ENCODE data around the gene GGA1.

DNA sequence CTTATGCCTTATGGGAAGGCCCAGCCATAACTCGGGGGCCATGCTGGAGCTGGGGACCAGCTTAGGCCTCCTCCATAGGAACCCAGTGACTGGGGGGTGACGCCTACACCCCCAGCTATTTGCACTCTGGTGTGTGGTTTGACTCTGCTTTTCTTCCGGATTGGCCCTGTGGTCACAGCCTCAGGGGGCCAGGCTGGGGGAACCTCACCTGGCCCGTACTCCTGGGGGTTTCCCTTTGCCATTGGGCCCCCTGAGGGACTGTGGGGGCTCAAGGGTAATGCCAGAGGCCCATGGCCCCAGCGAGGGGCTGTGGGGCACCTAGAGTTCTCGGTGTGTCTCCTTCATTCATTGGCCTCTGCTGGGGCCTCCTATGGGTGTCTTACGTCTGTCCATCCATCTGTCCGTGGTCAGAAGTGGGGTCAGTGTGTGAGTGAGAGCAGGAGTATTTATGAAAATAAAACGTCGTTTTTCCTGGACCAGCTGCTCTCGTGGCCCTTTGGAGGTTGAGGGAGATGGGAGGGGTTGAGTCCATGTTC is 24.5 kb downstream of the GGA1 start:
- TF ChIP-seq EZH2 (IDR thresholded peaks at IDR 0.05; ENCODE audit: borderline replicate concordance, low read depth, low read length, severe bottlenecking) = no peak
- TF ChIP-seq, protein P1, sequence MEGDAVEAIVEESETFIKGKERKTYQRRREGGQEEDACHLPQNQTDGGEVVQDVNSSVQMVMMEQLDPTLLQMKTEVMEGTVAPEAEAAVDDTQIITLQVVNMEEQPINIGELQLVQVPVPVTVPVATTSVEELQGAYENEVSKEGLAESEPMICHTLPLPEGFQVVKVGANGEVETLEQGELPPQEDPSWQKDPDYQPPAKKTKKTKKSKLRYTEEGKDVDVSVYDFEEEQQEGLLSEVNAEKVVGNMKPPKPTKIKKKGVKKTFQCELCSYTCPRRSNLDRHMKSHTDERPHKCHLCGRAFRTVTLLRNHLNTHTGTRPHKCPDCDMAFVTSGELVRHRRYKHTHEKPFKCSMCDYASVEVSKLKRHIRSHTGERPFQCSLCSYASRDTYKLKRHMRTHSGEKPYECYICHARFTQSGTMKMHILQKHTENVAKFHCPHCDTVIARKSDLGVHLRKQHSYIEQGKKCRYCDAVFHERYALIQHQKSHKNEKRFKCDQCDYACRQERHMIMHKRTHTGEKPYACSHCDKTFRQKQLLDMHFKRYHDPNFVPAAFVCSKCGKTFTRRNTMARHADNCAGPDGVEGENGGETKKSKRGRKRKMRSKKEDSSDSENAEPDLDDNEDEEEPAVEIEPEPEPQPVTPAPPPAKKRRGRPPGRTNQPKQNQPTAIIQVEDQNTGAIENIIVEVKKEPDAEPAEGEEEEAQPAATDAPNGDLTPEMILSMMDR (IDR thresholded peaks at IDR 0.05; ENCODE audit: borderline replicate concordance, extremely low read depth, low read length, poor library complexity, severe bottlenecking) = no peak

All from DND-41 (cell line).